Subcutaneous abdominal adipose tissue (tissue), 5 donors: ENCODE data around the gene DPYSL3.
"Not testable (repeated sequence)": the region's sequence is repeated elsewhere in the genome, so short reads cannot be mapped to it uniquely, and the experiment has no call there.

ENCODE experiments used
- H3K27ac ChIP-seq: one replicate; pipeline ENCODE4 v1.7.0; 2013; ENCODE audit warnings: low read depth, mild to moderate bottlenecking, inconsistent platforms, low read length, moderate library complexity
- H3K27me3 ChIP-seq, 5 donors: one replicate each; pipeline ENCODE4 v1.7.0; 2013; ENCODE audit warnings: low read length in 5 of 5, inconsistent platforms in 1 of 5; ENCODE audit not compliant: control insufficient read depth in 5 of 5, insufficient read depth in 4 of 5
- H3K36me3 ChIP-seq, 5 donors: one replicate each; pipeline ENCODE4 v1.7.0; 2013; ENCODE audit warnings: low read length in 5 of 5; ENCODE audit not compliant: control insufficient read depth in 5 of 5, insufficient read depth in 5 of 5
- H3K4me1 ChIP-seq, 5 donors: one replicate each; pipeline ENCODE4 v1.7.0; 2013; ENCODE audit warnings: low read length in 5 of 5, mild to moderate bottlenecking in 3 of 5, moderate library complexity in 1 of 5; ENCODE audit not compliant: control insufficient read depth in 5 of 5, insufficient read depth in 5 of 5
- H3K4me3 ChIP-seq, 5 donors: one replicate each; pipeline ENCODE4 v1.7.0; 2013; ENCODE audit warnings: low read length in 5 of 5, low read depth in 1 of 5
- H3K9ac ChIP-seq, 5 donors: one replicate each; pipeline ENCODE4 v1.7.0; 2013; ENCODE audit warnings: low read length in 5 of 5, mild to moderate bottlenecking in 4 of 5, moderate library complexity in 3 of 5
- H3K9me3 ChIP-seq, 5 donors: one replicate each; pipeline ENCODE4 v1.7.0; 2013; ENCODE audit warnings: low read length in 5 of 5; ENCODE audit not compliant: control insufficient read depth in 5 of 5
- donor health status: healthy.
- donor health status: healthy.
- donor health status: healthy.
- donor health status: healthy.
- donor health status: healthy.

Gene DPYSL3

DNA sequence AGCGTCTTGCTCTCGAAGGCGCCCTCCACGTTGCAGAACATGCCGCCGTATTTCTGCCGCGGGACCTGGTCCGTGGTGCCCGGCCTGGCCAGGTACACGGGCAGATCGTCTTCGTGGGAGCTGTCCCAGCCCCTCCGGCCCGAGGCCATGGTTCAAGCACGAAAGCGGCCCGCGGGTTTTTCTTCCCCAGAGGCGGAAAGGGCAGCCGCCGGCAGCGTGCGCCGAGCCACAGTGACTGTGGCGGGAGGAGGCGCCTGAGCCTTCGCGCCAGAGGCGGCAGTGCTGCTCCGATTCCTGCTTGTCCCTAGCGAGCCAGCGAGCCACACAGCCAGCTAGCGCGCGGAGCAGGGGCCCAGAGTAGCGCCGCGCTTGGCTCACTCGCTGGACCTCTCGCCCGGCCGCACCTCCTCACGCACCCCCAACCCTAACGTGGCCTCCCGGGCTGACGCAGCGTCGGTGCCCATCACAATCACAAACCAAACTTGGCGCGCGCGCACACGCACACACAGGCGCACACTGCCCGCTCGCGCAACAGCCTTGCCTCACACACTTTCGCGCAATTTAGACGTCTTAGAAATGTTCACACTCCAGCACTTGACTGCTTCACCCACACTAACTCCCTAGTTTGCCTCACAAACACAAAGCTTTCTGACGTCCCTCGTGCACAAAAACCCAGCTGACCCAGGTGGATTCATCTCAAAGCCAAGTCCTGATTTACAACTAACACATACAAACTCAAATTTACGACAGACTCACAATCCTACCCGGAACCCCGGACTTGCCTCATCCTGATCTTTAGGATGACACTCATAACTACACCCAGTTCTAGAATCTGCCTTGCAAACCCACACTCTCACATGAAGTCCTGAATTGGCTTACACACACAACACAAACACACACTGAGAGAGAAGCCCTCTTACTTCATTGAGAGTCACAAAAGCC lies at the start of gene DPYSL3:
DPYSL3 (minus strand) TSS at position 359 of the 942 bp plus-strand sequence; CDS start at position 149, 210 bp downstream.
- H3K9me3 ChIP-seq: peaks cover 0 to 4% (median 3%) of the 10 kb centered on the region in 5 donors
- H3K9ac ChIP-seq: peak within 1 kb of the TSS in 3 of 5 donors; percentile 57 to 76 (median 75)
- peaks cover 4 to 32% (median 15%) of the 10 kb centered on the region in 5 donors for H3K4me1 ChIP-seq
- peaks cover 4 to 34% (median 28%) of the 10 kb centered on the region in 5 donors for H3K27me3 ChIP-seq
- peak within 1 kb of the TSS; percentile 59 to 90 (median 76) for H3K4me3 ChIP-seq
- H3K36me3 ChIP-seq: no peaks in the 10 kb centered on the region
- H3K27ac ChIP-seq: peak within 1 kb of the TSS; percentile 56

DNA sequence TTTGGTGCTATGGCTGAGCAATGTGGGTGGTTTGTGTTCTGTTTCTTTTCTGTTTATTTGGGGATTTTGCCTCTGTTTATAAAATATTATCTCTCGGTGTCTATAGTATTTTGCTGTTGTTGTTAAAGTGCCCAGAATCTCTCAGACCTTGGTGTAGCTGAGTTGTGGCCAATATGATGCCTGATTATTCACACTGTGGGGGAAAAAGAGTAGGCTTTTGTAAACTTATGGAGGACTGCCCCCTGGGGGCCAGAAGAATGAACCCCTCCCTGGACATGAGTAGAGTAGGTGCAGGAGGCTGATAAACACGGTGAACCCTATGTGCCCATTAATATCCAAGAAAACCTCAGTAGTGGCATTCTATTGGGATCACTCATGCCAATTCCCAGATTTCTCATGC lies 49.0 kb upstream of the DPYSL3 start:
- no peaks in the 10 kb centered on the region for H3K9me3 ChIP-seq
- H3K27ac ChIP-seq: no peak overlapping the region
- H3K27me3 ChIP-seq: no peaks in the 10 kb centered on the region
- H3K4me3 ChIP-seq: no peak overlapping the region
- no peaks in the 10 kb centered on the region for H3K36me3 ChIP-seq
- no peak overlapping the region for H3K9ac ChIP-seq
- H3K4me1 ChIP-seq: peaks cover 0 to 21% (median 13%) of the 10 kb centered on the region in 5 donors

DNA sequence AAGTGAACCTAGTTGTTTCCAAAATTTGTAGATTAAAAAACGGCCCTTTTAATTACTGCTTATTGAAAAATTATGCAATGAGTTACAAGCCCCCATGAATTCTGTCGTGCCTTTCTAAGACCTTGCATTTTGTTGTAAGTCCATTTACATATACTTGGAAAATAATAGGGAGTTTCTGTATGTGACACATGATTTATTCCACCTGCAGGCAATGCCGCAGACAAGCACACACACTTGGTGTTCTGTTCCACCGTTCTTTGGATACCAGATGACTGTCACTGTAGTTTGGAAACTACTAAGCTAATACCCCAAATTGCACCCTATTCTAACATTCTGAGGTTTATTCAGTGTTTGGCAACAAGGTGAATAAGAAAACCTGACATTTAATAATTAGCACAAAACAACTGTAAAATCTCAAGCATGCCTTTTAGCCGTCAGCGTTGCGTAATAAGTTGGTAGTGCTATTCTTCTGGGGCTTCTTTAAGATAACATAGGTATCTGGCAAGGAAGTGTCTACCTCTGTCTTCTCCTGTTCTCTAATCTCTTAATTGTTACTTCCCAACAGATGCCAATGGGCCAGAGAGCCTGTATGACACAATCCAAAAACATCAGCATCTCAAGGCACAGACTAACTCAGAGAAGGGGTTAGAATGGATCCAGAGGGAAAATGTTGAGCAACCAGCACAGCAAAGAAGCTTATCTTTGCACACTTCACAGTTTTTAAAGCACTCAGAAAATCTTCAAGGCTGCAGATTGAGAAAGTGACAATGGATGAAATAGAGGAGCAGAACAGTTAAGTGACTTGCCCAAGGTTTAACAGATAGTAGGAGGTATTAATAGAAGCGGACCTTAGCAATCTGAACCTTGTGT lies 48.2 kb upstream of the DPYSL3 start:
- Histone ChIP-seq H3K9ac (no peak overlapping the region), H3K27me3 (no peaks in the 10 kb centered on the region), H3K9me3 (no peaks in the 10 kb centered on the region), H3K4me3 (no peak overlapping the region), H3K36me3 (no peaks in the 10 kb centered on the region), H3K4me1 (peaks cover 0 to 25% (median 16%) of the 10 kb centered on the region in 5 donors), H3K27ac (no peak overlapping the region)

DNA sequence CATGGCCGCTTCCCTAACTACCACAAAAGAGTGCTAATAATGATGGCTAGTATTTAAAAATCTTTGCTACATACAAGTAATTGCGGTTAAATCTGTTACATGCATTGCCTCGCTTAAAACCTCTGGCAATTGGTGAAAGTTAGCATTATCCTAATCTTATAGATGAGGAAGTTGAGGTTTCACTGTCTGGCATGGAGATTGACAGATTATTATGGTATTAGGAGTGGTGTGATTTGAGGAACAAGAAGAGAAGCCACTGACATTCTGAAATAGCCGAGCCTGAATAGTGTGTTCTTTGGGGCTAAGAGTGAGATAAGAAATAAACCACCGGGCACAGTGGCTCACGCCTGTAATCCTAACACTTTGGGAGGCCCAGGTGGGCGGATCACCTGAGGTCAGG lies 45.3 kb upstream of the DPYSL3 start:
- H3K4me3 ChIP-seq: no peak overlapping the region
- H3K27me3 ChIP-seq: no peaks in the 10 kb centered on the region
- no peaks in the 10 kb centered on the region for H3K9me3 ChIP-seq
- no peaks in the 10 kb centered on the region for H3K36me3 ChIP-seq
- H3K4me1 ChIP-seq: peaks cover 0 to 32% (median 17%) of the 10 kb centered on the region in 5 donors
- peak overlapping the region; percentile 1 for H3K27ac ChIP-seq
- no peak overlapping the region for H3K9ac ChIP-seq

DNA sequence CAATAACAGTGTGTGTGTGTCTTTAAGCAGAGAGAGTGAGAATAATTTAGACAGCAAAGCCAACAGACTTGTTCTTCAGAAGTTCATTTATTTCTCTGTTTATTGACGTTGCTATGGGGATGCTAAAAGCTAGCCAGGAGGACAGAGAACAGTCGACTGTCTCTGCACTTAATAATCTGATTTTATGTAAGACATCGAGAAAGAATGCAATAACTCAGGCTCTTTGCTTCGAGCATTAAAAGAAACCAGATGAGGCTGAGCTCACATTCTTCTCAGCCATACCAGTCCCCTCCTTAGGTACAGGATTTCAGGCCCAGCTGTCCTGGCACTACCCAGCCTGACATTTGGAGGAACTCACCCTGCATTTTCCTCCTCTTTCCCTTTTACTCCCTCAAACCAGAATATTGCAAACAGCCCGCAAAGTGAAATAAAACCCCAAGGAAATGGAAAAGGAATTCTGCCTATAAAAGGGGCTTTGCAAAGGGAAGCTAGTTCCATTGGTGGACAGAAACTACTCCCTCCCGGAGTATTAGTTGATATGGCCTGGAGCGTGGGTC lies 44.5 kb upstream of the DPYSL3 start:
- Histone ChIP-seq H3K9me3 (peaks cover 0 to under 1% (median 0%) of the 10 kb centered on the region in 5 donors), H3K9ac (peak overlapping the region in 3 of 5 donors; percentile 21 to 63 (median 57)), H3K4me1 (peaks cover 0 to 32% (median 17%) of the 10 kb centered on the region in 5 donors), H3K36me3 (no peaks in the 10 kb centered on the region), H3K27me3 (no peaks in the 10 kb centered on the region), H3K27ac (peak overlapping the region; percentile 1), H3K4me3 (peak overlapping the region; percentile 14 to 39 (median 32))

DNA sequence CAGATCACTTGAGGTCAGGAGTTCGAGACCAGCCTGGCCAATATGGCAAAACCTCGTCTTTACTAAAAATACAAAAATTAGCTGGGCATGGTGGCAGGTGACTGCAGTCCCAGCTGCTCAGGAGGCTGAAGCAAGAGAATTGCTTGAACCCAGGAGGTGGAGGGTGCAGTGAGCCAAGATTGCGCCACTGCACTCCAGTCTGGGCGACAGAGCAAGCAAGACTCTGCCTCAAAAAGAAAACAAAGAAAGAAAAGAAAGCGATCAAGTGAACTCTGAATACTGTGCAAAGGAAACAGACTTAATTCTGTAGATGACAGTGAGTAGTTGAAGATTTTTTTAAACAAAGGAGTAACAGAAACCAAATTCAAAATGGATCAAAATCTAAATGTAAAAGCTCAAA lies 43.9 kb upstream of the DPYSL3 start:
- H3K27ac ChIP-seq, H3K9me3 ChIP-seq, H3K27me3 ChIP-seq, H3K36me3 ChIP-seq: not testable (repeated sequence)
- H3K4me3 ChIP-seq: peak overlapping the region; percentile 14 to 39 (median 32)
- H3K9ac ChIP-seq: peak overlapping the region in 1 of 5 donors; percentile 13
- H3K4me1 ChIP-seq: peaks cover 0 to 32% (median 17%) of the 10 kb centered on the region in 5 donors

DNA sequence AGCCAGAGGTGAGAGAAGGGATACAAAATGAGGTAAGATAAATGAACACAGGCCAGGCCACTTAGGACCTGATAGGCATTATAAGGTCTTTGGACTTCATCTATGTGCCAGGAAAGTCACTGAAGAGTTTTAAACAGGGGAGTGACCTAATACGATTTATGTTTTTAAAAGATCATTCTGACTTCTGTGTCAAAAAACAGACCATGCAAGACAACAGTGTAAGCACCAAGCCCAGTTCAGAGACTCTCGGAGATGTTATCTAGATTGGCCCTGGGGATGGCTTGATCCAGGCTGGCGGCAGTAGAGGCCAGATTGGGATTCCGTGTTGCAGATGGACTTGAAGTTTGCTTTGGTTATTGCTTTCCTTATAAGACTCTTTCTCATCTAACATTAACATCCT lies 43.0 kb upstream of the DPYSL3 start:
- no peak overlapping the region for H3K4me3 ChIP-seq

DNA sequence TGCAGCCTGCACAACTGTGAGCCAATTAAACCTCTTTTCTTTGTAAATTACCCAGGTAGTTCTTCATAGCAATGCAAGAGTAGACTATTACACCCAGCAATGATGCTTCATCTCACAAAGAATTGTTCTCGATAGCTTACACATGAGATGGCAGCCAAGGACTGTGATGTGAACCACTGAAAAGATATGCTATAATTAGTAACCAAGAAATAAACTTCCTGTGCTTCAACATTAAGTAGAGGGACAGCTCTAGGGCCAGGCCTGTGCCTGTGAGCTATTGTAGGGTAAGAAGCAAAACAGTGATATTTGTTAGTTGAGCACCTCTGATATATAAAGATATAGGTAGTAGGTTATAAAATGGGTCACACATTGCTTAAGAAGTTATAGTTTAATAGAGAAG lies 41.8 kb upstream of the DPYSL3 start:
- Histone ChIP-seq H3K4me3 (no peak overlapping the region), H3K27ac (no peak overlapping the region), H3K27me3 (peaks cover 0 to 2% (median 0%) of the 10 kb centered on the region in 5 donors), H3K4me1 (peaks cover 2 to 26% (median 17%) of the 10 kb centered on the region in 5 donors), H3K36me3 (no peaks in the 10 kb centered on the region), H3K9ac (no peak overlapping the region), H3K9me3 (peaks cover 0 to 2% (median 0%) of the 10 kb centered on the region in 5 donors)

More for the DNA sequence above, 43.0 kb upstream of the DPYSL3 start:
- Histone ChIP-seq H3K9ac (no peak overlapping the region), H3K9me3 (peaks cover 0 to 2% (median 0%) of the 10 kb centered on the region in 5 donors), H3K36me3 (no peaks in the 10 kb centered on the region), H3K27ac (no peak overlapping the region), H3K27me3 (no peaks in the 10 kb centered on the region), H3K4me1 (peaks cover 0 to 26% (median 17%) of the 10 kb centered on the region in 5 donors)

DNA sequence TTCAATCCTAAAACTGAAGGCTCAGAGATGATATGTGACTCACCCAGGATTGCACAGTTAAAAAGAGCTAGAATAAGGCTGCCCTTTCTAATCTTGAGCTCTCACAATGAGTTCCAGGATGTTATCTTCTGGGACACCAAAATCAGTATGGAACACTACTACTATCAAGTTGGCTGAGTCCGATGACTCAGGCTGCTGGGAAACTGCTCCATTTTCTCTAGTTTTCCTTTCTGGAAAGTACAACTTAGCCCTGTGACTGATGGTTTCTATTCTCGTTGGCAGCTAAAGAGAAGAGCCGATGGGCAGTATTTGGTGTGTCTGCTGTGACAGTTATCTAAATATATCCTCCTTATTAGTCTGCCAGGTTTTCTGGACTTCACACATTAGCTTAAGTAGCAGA lies 37.9 kb upstream of the DPYSL3 start:
- Histone ChIP-seq H3K9me3 (peaks cover 0 to 2% (median 0%) of the 10 kb centered on the region in 5 donors), H3K27me3 (peaks cover 0 to 2% (median 0%) of the 10 kb centered on the region in 5 donors), H3K4me3 (peak overlapping the region in 1 of 5 donors; percentile 6), H3K27ac (no peak overlapping the region), H3K36me3 (no peaks in the 10 kb centered on the region), H3K9ac (no peak overlapping the region), H3K4me1 (peaks cover 0 to 11% (median 2%) of the 10 kb centered on the region in 5 donors)
